HL-60 (cell line): Measurements from ENCODE around the gene GP1BA.

Experiments used
- DNase-seq, 2 experiments: peaks; one replicate each; pipeline ENCODE4 v3.0.0-alpha.2; 2010 to 2020; ENCODE audit warnings: low read depth in 1 of 2, low spot score in 1 of 2
- H3K27ac ChIP-seq: fragments of 250-450 bp; sonication (Bioruptor Pico); replicated peaks from 2 replicates; pipeline ENCODE4 v1.5.1; 2020; ENCODE audit warnings: mild to moderate bottlenecking, moderate library complexity
- H3K27me3 ChIP-seq: fragments of 250-450 bp; sonication (Bioruptor Pico); 2 replicates; pipeline ENCODE4 v1.5.1; 2021; ENCODE audit warnings: mild to moderate bottlenecking, moderate library complexity; ENCODE audit not compliant: insufficient read depth, poor library complexity, severe bottlenecking
- H3K4me3 ChIP-seq: replicated peaks from 2 replicates; pipeline ENCODE4 v1.5.1; 2011; ENCODE audit warnings: mild to moderate bottlenecking, control low read depth, low read length; ENCODE audit not compliant: insufficient read depth
- GABPA ChIP-seq: IDR thresholded peaks from 2 replicates; pipeline ENCODE4 v1.6.1; 2012; ENCODE audit warnings: low read depth
- POLR2AphosphoS5 ChIP-seq: IDR thresholded peaks from 2 replicates; pipeline ENCODE4 v1.6.1; 2012; ENCODE audit warnings: low read depth
- SPI1 ChIP-seq: IDR thresholded peaks from 2 replicates; pipeline ENCODE4 v1.6.1; 2012; ENCODE audit warnings: low read depth, mild to moderate bottlenecking, borderline replicate concordance
- long read RNA-seq: library from polyadenylated mRNA; unstranded; transcript quantifications from one replicate; pipeline ENCODE4 v2.0.0, GENCODE V29; 2020
- TF ChIP-seq, protein P1 (sequence below): IDR thresholded peaks from 2 replicates; pipeline ENCODE4 v1.6.1; 2012; ENCODE audit warnings: low read depth; ENCODE audit not compliant: insufficient replicate concordance
- TF ChIP-seq, protein P2 (sequence below): IDR thresholded peaks from one replicate; pipeline ENCODE4 v1.5.1; 2011; ENCODE audit warnings: low read length, control low read depth, inconsistent platforms; ENCODE audit not compliant: insufficient read depth

Gene GP1BA
- long read RNA-seq, result 0 reads

GRCh38 chr17:4931963-4932362 lies at the start of gene GP1BA:
TSS of gene GP1BA (plus strand) at chr17:4932277. CDS start at chr17:4932605, 328 bp downstream.
- H3K27me3 ChIP-seq, result no peaks in the 10 kb centered on the region
- no peak for TF ChIP-seq POLR2AphosphoS5
- 0 out of 2 replicates have a peak, but pooled peaks have one; percentile 13 for TF ChIP-seq SPI1
- no peak within 1 kb of the TSS for H3K27ac ChIP-seq
- no peak for DNase-seq
- H3K4me3 ChIP-seq, result no peak within 1 kb of the TSS

- no peak overlapping the region for H3K27ac ChIP-seq
- TF ChIP-seq, protein P1, sequence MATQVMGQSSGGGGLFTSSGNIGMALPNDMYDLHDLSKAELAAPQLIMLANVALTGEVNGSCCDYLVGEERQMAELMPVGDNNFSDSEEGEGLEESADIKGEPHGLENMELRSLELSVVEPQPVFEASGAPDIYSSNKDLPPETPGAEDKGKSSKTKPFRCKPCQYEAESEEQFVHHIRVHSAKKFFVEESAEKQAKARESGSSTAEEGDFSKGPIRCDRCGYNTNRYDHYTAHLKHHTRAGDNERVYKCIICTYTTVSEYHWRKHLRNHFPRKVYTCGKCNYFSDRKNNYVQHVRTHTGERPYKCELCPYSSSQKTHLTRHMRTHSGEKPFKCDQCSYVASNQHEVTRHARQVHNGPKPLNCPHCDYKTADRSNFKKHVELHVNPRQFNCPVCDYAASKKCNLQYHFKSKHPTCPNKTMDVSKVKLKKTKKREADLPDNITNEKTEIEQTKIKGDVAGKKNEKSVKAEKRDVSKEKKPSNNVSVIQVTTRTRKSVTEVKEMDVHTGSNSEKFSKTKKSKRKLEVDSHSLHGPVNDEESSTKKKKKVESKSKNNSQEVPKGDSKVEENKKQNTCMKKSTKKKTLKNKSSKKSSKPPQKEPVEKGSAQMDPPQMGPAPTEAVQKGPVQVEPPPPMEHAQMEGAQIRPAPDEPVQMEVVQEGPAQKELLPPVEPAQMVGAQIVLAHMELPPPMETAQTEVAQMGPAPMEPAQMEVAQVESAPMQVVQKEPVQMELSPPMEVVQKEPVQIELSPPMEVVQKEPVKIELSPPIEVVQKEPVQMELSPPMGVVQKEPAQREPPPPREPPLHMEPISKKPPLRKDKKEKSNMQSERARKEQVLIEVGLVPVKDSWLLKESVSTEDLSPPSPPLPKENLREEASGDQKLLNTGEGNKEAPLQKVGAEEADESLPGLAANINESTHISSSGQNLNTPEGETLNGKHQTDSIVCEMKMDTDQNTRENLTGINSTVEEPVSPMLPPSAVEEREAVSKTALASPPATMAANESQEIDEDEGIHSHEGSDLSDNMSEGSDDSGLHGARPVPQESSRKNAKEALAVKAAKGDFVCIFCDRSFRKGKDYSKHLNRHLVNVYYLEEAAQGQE, result no peak
- TF ChIP-seq GABPA (no peak), SPI1 (no peak), POLR2AphosphoS5 (no peak)
- TF ChIP-seq, protein P2, sequence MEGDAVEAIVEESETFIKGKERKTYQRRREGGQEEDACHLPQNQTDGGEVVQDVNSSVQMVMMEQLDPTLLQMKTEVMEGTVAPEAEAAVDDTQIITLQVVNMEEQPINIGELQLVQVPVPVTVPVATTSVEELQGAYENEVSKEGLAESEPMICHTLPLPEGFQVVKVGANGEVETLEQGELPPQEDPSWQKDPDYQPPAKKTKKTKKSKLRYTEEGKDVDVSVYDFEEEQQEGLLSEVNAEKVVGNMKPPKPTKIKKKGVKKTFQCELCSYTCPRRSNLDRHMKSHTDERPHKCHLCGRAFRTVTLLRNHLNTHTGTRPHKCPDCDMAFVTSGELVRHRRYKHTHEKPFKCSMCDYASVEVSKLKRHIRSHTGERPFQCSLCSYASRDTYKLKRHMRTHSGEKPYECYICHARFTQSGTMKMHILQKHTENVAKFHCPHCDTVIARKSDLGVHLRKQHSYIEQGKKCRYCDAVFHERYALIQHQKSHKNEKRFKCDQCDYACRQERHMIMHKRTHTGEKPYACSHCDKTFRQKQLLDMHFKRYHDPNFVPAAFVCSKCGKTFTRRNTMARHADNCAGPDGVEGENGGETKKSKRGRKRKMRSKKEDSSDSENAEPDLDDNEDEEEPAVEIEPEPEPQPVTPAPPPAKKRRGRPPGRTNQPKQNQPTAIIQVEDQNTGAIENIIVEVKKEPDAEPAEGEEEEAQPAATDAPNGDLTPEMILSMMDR, result no peak
- no peak for DNase-seq
Measured at GRCh38 chr17:4884489-4884888, 47.6 kb upstream of the GP1BA start.

GRCh38 chr17:4886830-4887229 lies 45.2 kb upstream of the GP1BA start:
- Histone ChIP-seq H3K27me3 (no peaks in the 10 kb centered on the region), H3K27ac (no peak overlapping the region), H3K4me3 (no peak overlapping the region)
- no peak for DNase-seq
- TF ChIP-seq GABPA, result no peak
- TF ChIP-seq, protein P2, result no peak
- TF ChIP-seq, protein P1, result no peak
- no peak for TF ChIP-seq SPI1
- TF ChIP-seq POLR2AphosphoS5, result no peak

More at GRCh38 chr17:4884489-4884888, 47.6 kb upstream of the GP1BA start:
- Histone ChIP-seq H3K4me3 (no peak overlapping the region), H3K27me3 (no peaks in the 10 kb centered on the region)

DNA sequence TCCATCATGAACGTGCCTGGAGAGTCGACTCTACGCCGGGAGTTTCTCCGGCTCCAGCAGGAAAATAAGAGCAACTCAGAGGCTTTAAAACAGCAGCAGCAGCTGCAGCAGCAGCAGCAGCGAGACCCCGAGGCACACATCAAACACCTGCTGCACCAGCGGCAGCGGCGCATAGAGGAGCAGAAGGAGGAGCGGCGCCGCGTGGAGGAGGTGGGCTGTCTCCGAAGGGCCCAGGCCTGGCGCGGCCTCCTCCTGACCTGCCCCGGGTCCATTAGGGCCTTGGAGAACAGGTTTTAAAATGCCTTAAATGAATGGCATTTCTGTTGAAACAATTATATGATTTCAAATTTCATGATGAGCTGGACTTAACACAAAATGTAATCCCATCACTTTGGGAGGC lies 44.5 kb upstream of the GP1BA start:
- TF ChIP-seq POLR2AphosphoS5 (no peak), GABPA (no peak), SPI1 (no peak)
- TF ChIP-seq, protein P2, result no peak
- TF ChIP-seq, protein P1, result no peak
- DNase-seq, result no peak
- Histone ChIP-seq H3K4me3 (no peak overlapping the region), H3K27me3 (no peaks in the 10 kb centered on the region), H3K27ac (no peak overlapping the region)
